SK-N-MC (cell line): ENCODE measurements around the gene QSOX2.

Experiments
- EZH2 ChIP-seq: fragments of 200-600 bp; sonication (generic); IDR thresholded peaks from one replicate; pipeline ENCODE4 v1.6.1; 2017; ENCODE audit warnings: antibody characterized with exemption
- FOXP2 ChIP-seq: optimal IDR thresholded peaks from 2 replicates; pipeline ENCODE3; 2011; ENCODE audit warnings: mild to moderate bottlenecking, moderate library complexity; ENCODE audit not compliant: insufficient read depth; ENCODE audit errors: extremely low read length, control extremely low read depth
- POLR2AphosphoS5 ChIP-seq: IDR thresholded peaks from 2 replicates; pipeline ENCODE4 v1.6.1; 2012; ENCODE audit warnings: mild to moderate bottlenecking, low read depth, low read length, borderline replicate concordance

GRCh38 chr9:136160995-136161610, 84.5 kb downstream of the QSOX2 start:
- TF ChIP-seq POLR2AphosphoS5 (no peak), EZH2 (no peak), FOXP2 (no peak)
